Endothelial cell of umbilical vein (primary cell): ENCODE results near the gene CFHR3. TPM values are rescaled to one million over a fixed set of nuclear protein-coding genes. Genes with fewer than 3 reads are reported as not detected.

ENCODE experiments used
- polyA plus RNA-seq, 4 experiments: library from polyadenylated mRNA; depleted of rRNA in 3 of 4; stranded (reverse) in 3 of 4; unstranded in 1 of 4; fragments of >200 nt; gene quantifications; 2 replicates each; pipeline versions ENCODE4 v1.2.1 to v1.2.3, GENCODE V29; 2011 to 2012; ENCODE audit warnings: missing spikeins in 1 of 4
- total RNA-seq: library from RNA; stranded (reverse); gene quantifications from 2 replicates; pipeline ENCODE4 v1.2.3, GENCODE V29; 2021

The CFHR3 gene
- total and polyA plus RNA-seq, 2 donors (not counting 3 experiments of a cell fraction or from before 2014, with no cell fraction given): not detected

Other genes starting within 250 kb of the CFHR3 start
- 1.4 and 1.6 TPM in 2 replicates for gene KCNT2, start 166.4 kb upstream of the CFHR3 start, total RNA-seq
- 0.37 and 0.46 TPM in 2 replicates for gene KCNT2, start 166.4 kb upstream of the CFHR3 start, polyA plus RNA-seq
- 19.3 and 25.3 TPM in 2 replicates for gene CFH, start 122.8 kb upstream of the CFHR3 start, total RNA-seq
- 17.4 and 20.7 TPM in 2 replicates for gene CFH, start 122.8 kb upstream of the CFHR3 start, polyA plus RNA-seq
- not detected in 2 replicates for gene CFHR1, start 44.9 kb downstream of the CFHR3 start, total RNA-seq
- 0.11 and 0.13 TPM in 2 replicates for gene CFHR1, start 44.9 kb downstream of the CFHR3 start, polyA plus RNA-seq
- gene CFHR4, start 113.2 kb downstream of the CFHR3 start, total RNA-seq: not detected in 2 replicates
- gene CFHR4, start 113.2 kb downstream of the CFHR3 start, polyA plus RNA-seq: not detected in 2 replicates
- gene CFHR2, start 168.9 kb downstream of the CFHR3 start, total RNA-seq: not detected in 2 replicates
- gene CFHR2, start 168.9 kb downstream of the CFHR3 start, polyA plus RNA-seq: not detected in 2 replicates
- not detected in 2 replicates for gene CFHR5, start 202.7 kb downstream of the CFHR3 start, total RNA-seq
- not detected in 2 replicates for gene CFHR5, start 202.7 kb downstream of the CFHR3 start, polyA plus RNA-seq